IMR-90 (cell line): ENCODE results near the gene IGF2R. TPM values are rescaled to one million over a fixed set of nuclear protein-coding genes. Genes with fewer than 3 reads are reported as not detected.
A peak's percentile ranks its signal among the peaks of the same experiment; 100 is the strongest.

Experiments
- ATAC-seq: fragments of 200-7000 bp; cut with Tn5 transposase; 2 replicates; pipeline ENCODE4 v1.9.1; 2020; ENCODE audit warnings: low read depth, mild to moderate bottlenecking, moderate library complexity
- BruUV-seq: library from RNA; stranded (reverse); fragments of 400-500 nt; replicated peaks from 2 replicates; lab custom pipeline; 2021; lab: Mats Ljungman, UMichigan
- CTCF ChIA-PET: fragments of 300-600 bp; formaldehyde crosslinking; extraction: SDS; loops from one replicate; lab custom pipeline; 2021; ENCODE audit warnings: antibody characterized with exemption; lab: Yijun Ruan, JAX
- POLR2A ChIA-PET: fragments of 300-600 bp; sonication (Branson Sonifier 250); formaldehyde crosslinking; loops from one replicate; lab custom pipeline; 2022; ENCODE audit warnings: antibody characterized with exemption; ENCODE audit not compliant: unreplicated experiment; lab: Charles Lee
- DNase-seq: peaks from one replicate; pipeline ENCODE4 v3.0.0; 2013
- H2AFZ ChIP-seq: replicated peaks from 2 replicates; pipeline ENCODE3; 2013; ENCODE audit warnings: low read length, mild to moderate bottlenecking; ENCODE audit not compliant: poor library complexity
- H2AK5ac ChIP-seq: 2 replicates; pipeline ENCODE4 v1.6.1; 2013; ENCODE audit warnings: low read depth, low read length, inconsistent platforms
- H2AK9ac ChIP-seq: replicated peaks from 2 replicates; pipeline ENCODE3; 2013; ENCODE audit warnings: mild to moderate bottlenecking, low read depth, low read length, moderate library complexity; ENCODE audit not compliant: poor library complexity
- H2BK120ac ChIP-seq: 2 replicates; pipeline ENCODE4 v1.6.1; 2013; ENCODE audit warnings: low read depth, low read length, inconsistent platforms
- H2BK15ac ChIP-seq: 3 replicates; pipeline ENCODE4 v1.6.1; 2013; ENCODE audit warnings: low read depth, low read length, inconsistent platforms
- H2BK20ac ChIP-seq: 2 replicates; pipeline ENCODE4 v1.6.1; 2013; ENCODE audit warnings: low read depth, mild to moderate bottlenecking, inconsistent platforms, low read length, moderate library complexity
- H2BK5ac ChIP-seq: 2 replicates; pipeline ENCODE4 v1.6.1; 2013; ENCODE audit warnings: mild to moderate bottlenecking, low read depth, low read length, inconsistent platforms; ENCODE audit not compliant: poor library complexity, severe bottlenecking
- H3K14ac ChIP-seq: replicated peaks from 2 replicates; pipeline ENCODE4 v1.6.1; 2013; ENCODE audit warnings: low read depth, low read length, inconsistent platforms
- H3K18ac ChIP-seq: 2 replicates; pipeline ENCODE4 v1.6.1; 2013; ENCODE audit warnings: low read depth, low read length, control low read depth
- H3K23ac ChIP-seq: 2 replicates; pipeline ENCODE4 v1.6.1; 2013; ENCODE audit warnings: low read depth, low read length, inconsistent platforms
- H3K27ac ChIP-seq: 2 replicates; pipeline ENCODE4 v1.5.1; 2013; ENCODE audit warnings: mild to moderate bottlenecking, control low read depth, low read length; ENCODE audit not compliant: insufficient read depth
- H3K27me3 ChIP-seq: 2 replicates; pipeline ENCODE4 v1.6.1; 2013; ENCODE audit warnings: low read length; ENCODE audit not compliant: control insufficient read depth, insufficient read depth
- H3K36me3 ChIP-seq: 2 replicates; pipeline ENCODE4 v1.6.1; 2013; ENCODE audit warnings: low read length, mixed read lengths; ENCODE audit not compliant: control insufficient read depth, insufficient read depth
- H3K4ac ChIP-seq: 2 replicates; pipeline ENCODE4 v1.6.1; 2013; ENCODE audit warnings: low read depth, low read length, inconsistent platforms
- H3K4me1 ChIP-seq: 2 replicates; pipeline ENCODE4 v1.6.1; 2013; ENCODE audit warnings: low read length, mixed read lengths; ENCODE audit not compliant: control insufficient read depth, insufficient read depth
- H3K4me2 ChIP-seq: 2 replicates; pipeline ENCODE4 v1.6.1; 2013; ENCODE audit warnings: low read depth, mild to moderate bottlenecking, control low read depth, low read length, moderate library complexity
- H3K4me3 ChIP-seq: 2 replicates; pipeline ENCODE4 v1.5.1; 2013; ENCODE audit warnings: low read depth, mild to moderate bottlenecking, control low read depth, low read length, moderate library complexity; ENCODE audit not compliant: insufficient read depth
- H3K56ac ChIP-seq: 2 replicates; pipeline ENCODE4 v1.6.1; 2013; ENCODE audit warnings: low read length, inconsistent platforms; ENCODE audit not compliant: insufficient read depth; ENCODE audit errors: extremely low read depth
- H3K79me1 ChIP-seq, 2 experiments: 2 replicates each; pipeline ENCODE4 v1.6.1; 2013; ENCODE audit warnings: low read length in 2 of 2, inconsistent platforms in 1 of 2, low read depth in 1 of 2
- H3K9ac ChIP-seq: 2 replicates; pipeline ENCODE4 v1.6.1; 2013; ENCODE audit warnings: low read depth, low read length, control low read depth
- H3K9me1 ChIP-seq: 2 replicates; pipeline ENCODE4 v1.6.1; 2013; ENCODE audit warnings: low read length, inconsistent platforms; ENCODE audit not compliant: insufficient read depth
- H3K9me3 ChIP-seq: 2 replicates; pipeline ENCODE4 v1.6.1; 2013; ENCODE audit warnings: low read length; ENCODE audit not compliant: control insufficient read depth, insufficient read depth
- H4K20me1 ChIP-seq: 2 replicates; pipeline ENCODE4 v1.6.1; 2013; ENCODE audit warnings: low read length, inconsistent platforms; ENCODE audit not compliant: insufficient read depth
- H4K5ac ChIP-seq: 2 replicates; pipeline ENCODE4 v1.6.1; 2013; ENCODE audit warnings: mild to moderate bottlenecking, low read depth, low read length, control low read depth
- H4K8ac ChIP-seq, 2 experiments: 2 replicates each; pipeline ENCODE4 v1.6.1; 2013; ENCODE audit warnings: low read depth in 2 of 2, low read length in 2 of 2, control low read depth in 1 of 2, inconsistent platforms in 1 of 2
- H4K91ac ChIP-seq: 2 replicates; pipeline ENCODE4 v1.6.1; 2013; ENCODE audit warnings: low read depth, low read length, inconsistent platforms; ENCODE audit not compliant: insufficient read depth
- BHLHE40 ChIP-seq: fragments of 150-350 bp; IDR thresholded peaks from 2 replicates; pipeline ENCODE4 v1.6.1; 2016; ENCODE audit warnings: mild to moderate bottlenecking, low read depth, low read length
- CEBPB ChIP-seq: IDR thresholded peaks from 2 replicates; pipeline ENCODE4 v1.6.1; 2012; ENCODE audit warnings: low read depth, low read length, improper control_type of control experiment
- CHD1 ChIP-seq: IDR thresholded peaks from 2 replicates; pipeline ENCODE4 v1.6.1; 2012; ENCODE audit warnings: low read depth, low read length, improper control_type of control experiment
- FOS ChIP-seq: fragments of 150-350 bp; IDR thresholded peaks from 2 replicates; pipeline ENCODE4 v1.6.1; 2016; ENCODE audit warnings: low read depth, low read length
- MAFK ChIP-seq: IDR thresholded peaks from 2 replicates; pipeline ENCODE4 v1.6.1; 2012; ENCODE audit warnings: low read depth, low read length, improper control_type of control experiment
- MAZ ChIP-seq: IDR thresholded peaks from 2 replicates; pipeline ENCODE4 v1.6.1; 2012; ENCODE audit warnings: low read depth, mild to moderate bottlenecking, low read length, improper control_type of control experiment, moderate library complexity, borderline replicate concordance
- MXI1 ChIP-seq: IDR thresholded peaks from 2 replicates; pipeline ENCODE4 v1.6.1; 2012; ENCODE audit warnings: low read depth, mild to moderate bottlenecking, low read length, moderate library complexity, borderline replicate concordance
- NFE2L2 ChIP-seq: fragments of 150-350 bp; IDR thresholded peaks from 2 replicates; pipeline ENCODE4 v1.6.1; 2016; ENCODE audit warnings: low read depth, mild to moderate bottlenecking, low read length
- POLR2A ChIP-seq: IDR thresholded peaks from 2 replicates; pipeline ENCODE4 v1.6.1; 2012; ENCODE audit warnings: mild to moderate bottlenecking, low read depth, low read length
- RAD21 ChIP-seq: IDR thresholded peaks from 2 replicates; pipeline ENCODE4 v1.6.1; 2012; ENCODE audit warnings: low read length, improper control_type of control experiment
- RCOR1 ChIP-seq: IDR thresholded peaks from 2 replicates; pipeline ENCODE4 v1.6.1; 2012; ENCODE audit warnings: mild to moderate bottlenecking, low read length, improper control_type of control experiment; ENCODE audit not compliant: insufficient replicate concordance
- RFX5 ChIP-seq: IDR thresholded peaks from 2 replicates; pipeline ENCODE4 v1.8.0; 2012; ENCODE audit warnings: low read depth, mild to moderate bottlenecking, low read length, moderate library complexity
- SMC3 ChIP-seq: fragments of 150-350 bp; IDR thresholded peaks from 2 replicates; pipeline ENCODE4 v1.6.1; 2016; ENCODE audit warnings: low read depth, mild to moderate bottlenecking, antibody characterized with exemption, low read length, moderate library complexity
- WGBS, 2 experiments: methylation state at CpG; one replicate each; pipeline versions ENCODE4 v1.1.5 to v1.1.7; 2013; ENCODE audit warnings: missing lambda C conversion rate in 2 of 2; ENCODE audit not compliant: insufficient read length in 1 of 2; ENCODE audit errors: extremely low coverage in 2 of 2; 5-methylcytosine and 5-hydroxymethylcytosine counted together
- dilution Hi-C: fragments of 300-500 bp; cut with HindIII; formaldehyde crosslinking; loops from one replicate; pipeline ENCODE4 v1.14.3; 2018; ENCODE audit warnings: low sequenced_read_pairs; ENCODE audit not compliant: unreplicated experiment
- in situ Hi-C: fragments of 300-500 bp; cut with MboI; formaldehyde crosslinking; loops from 3 replicates; pipeline ENCODE4 v1.14.3; 2019; ENCODE audit warnings: low sequenced_read_pairs, inconsistent platforms, mixed read lengths
- intact Hi-C: fragments of 100-400 bp; cut with micrococcal nuclease; formaldehyde crosslinking; loops from 2 replicates; pipeline ENCODE4 v1.10.0; 2022
- polyA plus RNA-seq, 3 experiments: library from polyadenylated mRNA; depleted of rRNA; stranded (reverse); fragments of >200 nt; gene quantifications; 2 replicates each; pipeline ENCODE4 v1.2.3, GENCODE V29; 2012; ENCODE audit warnings: low replicate concordance in 1 of 3
- total RNA-seq: library from RNA; depleted of rRNA; stranded (reverse); fragments of >200 nt; gene quantifications from 2 replicates; pipeline ENCODE4 v1.2.3, GENCODE V29; 2012
- TF ChIP-seq, protein P1 (sequence below): fragments of 150-350 bp; IDR thresholded peaks from 2 replicates; pipeline ENCODE4 v1.6.1; 2016; ENCODE audit warnings: low read depth, mild to moderate bottlenecking, low read length, moderate library complexity, borderline replicate concordance
- TF ChIP-seq, protein P2 (sequence below): fragments of 150-350 bp; IDR thresholded peaks from 2 replicates; pipeline ENCODE4 v1.6.1; 2017; ENCODE audit warnings: mild to moderate bottlenecking, antibody characterized with exemption, low read length, low read depth

The IGF2R gene
- total and polyA plus RNA-seq, 2 of the 4 experiments (the other 2 are of a cell fraction), result 33.2 to 41.4 TPM

DNA sequence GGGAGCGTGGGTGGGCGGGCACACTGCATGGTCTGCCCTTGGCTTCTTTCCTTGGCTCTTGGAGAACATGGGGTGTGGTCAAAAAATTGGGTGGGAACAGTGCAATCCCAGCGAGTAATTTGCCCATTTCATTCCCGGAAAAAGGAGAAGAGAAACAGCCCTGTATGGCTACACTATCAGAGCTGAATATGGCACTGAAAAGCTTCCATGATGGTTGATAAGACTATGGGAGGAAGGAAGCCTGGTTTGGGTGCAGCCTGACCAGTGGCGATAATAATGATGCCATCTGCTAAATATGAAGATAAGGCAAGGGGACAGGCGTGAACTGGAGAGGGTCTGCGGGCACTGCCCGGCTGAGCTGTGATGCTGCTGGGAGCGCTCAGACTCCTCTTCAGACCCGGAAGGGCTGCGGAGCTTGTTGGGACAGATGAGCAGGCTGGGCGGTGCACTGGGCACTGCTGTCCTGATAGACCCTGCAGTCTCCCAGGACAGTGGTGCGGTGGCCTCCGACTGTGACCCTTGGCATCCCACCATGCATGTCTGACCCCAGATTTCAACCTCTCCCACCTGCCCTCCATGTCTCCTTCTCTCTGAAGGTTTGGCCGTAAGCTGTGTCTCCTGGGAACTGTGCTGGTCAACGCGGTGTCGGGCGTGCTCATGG lies 162.9 kb downstream of the IGF2R start:
- no peak overlapping the region for H2BK15ac ChIP-seq
- H4K91ac ChIP-seq, result peak overlapping the region; percentile 19
- intact Hi-C loops, result no loop called here
- H2BK120ac ChIP-seq, result peak overlapping the region; percentile 44; the same call in 1 of the 2 replicates
- H3K4ac ChIP-seq, result peak overlapping the region; percentile 24; the same call in 1 of the 2 replicates
- H2BK20ac ChIP-seq, result no peak overlapping the region
- H2AK5ac ChIP-seq, result no peak overlapping the region; the same call in 1 of the 2 replicates
- H3K56ac ChIP-seq, result no peak overlapping the region
- peak overlapping the region; percentile 15 for H2AK9ac ChIP-seq
- DNase-seq, result no peak
- peaks cover 5% of the 10 kb centered on the region; the same call in 1 of the 2 replicates for H3K9me1 ChIP-seq
- H3K4me1 ChIP-seq, result peaks cover 7% of the 10 kb centered on the region
- in situ Hi-C loops, result no loop called here
- H3K9me3 ChIP-seq, result no peaks in the 10 kb centered on the region
- no peaks in the 10 kb centered on the region for H3K79me1 ChIP-seq
- BruUV-seq, result no TSS peak
- no peaks in the 10 kb centered on the region for H4K20me1 ChIP-seq
- H2AFZ ChIP-seq, result peak overlapping the region; percentile 37
- H4K8ac ChIP-seq, result peak overlapping the region in 1 of 2 experiments; percentile 32; a peak in 1 of 4 replicates
- H3K4me2 ChIP-seq, result no peak overlapping the region
- TF ChIP-seq MXI1 (no peak), BHLHE40 (no peak), MAZ (no peak), NFE2L2 (no peak), RAD21 (no peak), FOS (no peak), CHD1 (no peak), RFX5 (no peak), MAFK (no peak), POLR2A (no peak), CEBPB (no peak), SMC3 (no peak), RCOR1 (no peak)
- TF ChIP-seq, protein P1, sequence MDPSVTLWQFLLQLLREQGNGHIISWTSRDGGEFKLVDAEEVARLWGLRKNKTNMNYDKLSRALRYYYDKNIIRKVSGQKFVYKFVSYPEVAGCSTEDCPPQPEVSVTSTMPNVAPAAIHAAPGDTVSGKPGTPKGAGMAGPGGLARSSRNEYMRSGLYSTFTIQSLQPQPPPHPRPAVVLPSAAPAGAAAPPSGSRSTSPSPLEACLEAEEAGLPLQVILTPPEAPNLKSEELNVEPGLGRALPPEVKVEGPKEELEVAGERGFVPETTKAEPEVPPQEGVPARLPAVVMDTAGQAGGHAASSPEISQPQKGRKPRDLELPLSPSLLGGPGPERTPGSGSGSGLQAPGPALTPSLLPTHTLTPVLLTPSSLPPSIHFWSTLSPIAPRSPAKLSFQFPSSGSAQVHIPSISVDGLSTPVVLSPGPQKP, result no peak
- TF ChIP-seq, protein P2, sequence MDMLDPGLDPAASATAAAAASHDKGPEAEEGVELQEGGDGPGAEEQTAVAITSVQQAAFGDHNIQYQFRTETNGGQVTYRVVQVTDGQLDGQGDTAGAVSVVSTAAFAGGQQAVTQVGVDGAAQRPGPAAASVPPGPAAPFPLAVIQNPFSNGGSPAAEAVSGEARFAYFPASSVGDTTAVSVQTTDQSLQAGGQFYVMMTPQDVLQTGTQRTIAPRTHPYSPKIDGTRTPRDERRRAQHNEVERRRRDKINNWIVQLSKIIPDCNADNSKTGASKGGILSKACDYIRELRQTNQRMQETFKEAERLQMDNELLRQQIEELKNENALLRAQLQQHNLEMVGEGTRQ, result no peak
- no peaks in the 10 kb centered on the region for H3K36me3 ChIP-seq
- no peak overlapping the region for H2BK5ac ChIP-seq
- no peaks in the 10 kb centered on the region for H3K27me3 ChIP-seq
- H3K4me3 ChIP-seq, result no peak overlapping the region
- H3K9ac ChIP-seq, result no peak overlapping the region
- H3K23ac ChIP-seq, result no peak overlapping the region
- dilution Hi-C loops, result no loop called here
- ChIA-PET POLR2A (no interaction called here), CTCF (no interaction called here)
- peak overlapping the region; percentile 17; the same call in 1 of the 2 replicates for H3K27ac ChIP-seq
- H3K18ac ChIP-seq, result no peak overlapping the region; the same call in 1 of the 2 replicates
- ATAC-seq, result no peak
- 83% methylated on average over 8 of the region's 19 CpGs; no CpG with 5 or more reads in 1 of the 2 experiments for WGBS, 2 experiments
- H4K5ac ChIP-seq, result no peak overlapping the region
- no peak overlapping the region for H3K14ac ChIP-seq
